Suprapubic skin (tissue), 4 donors: ENCODE data around the gene FGF5.

Experiments
- EP300 ChIP-seq: sonication (generic); formaldehyde crosslinking; IDR thresholded peaks from one replicate; pipeline ENCODE4 v1.6.1; 2017; ENCODE audit warnings: antibody characterized with exemption
- POLR2A ChIP-seq, 2 donors: fragments of 450-650 bp; IDR thresholded peaks; one replicate each; pipeline ENCODE4 v1.6.1; 2017; ENCODE audit warnings: antibody characterized with exemption in 2 of 2, mild to moderate bottlenecking in 2 of 2, moderate library complexity in 2 of 2
- POLR2AphosphoS5 ChIP-seq, 3 donors: sonication (generic); formaldehyde crosslinking; IDR thresholded peaks; one replicate each; pipeline ENCODE4 v1.6.1; 2017; ENCODE audit warnings: antibody characterized with exemption in 3 of 3
- TF ChIP-seq, protein P1 (sequence below), 2 donors: fragments of 200-600 bp in 1 of 2; fragments of 450-650 bp in 1 of 2; sonication (generic) in 1 of 2; IDR thresholded peaks; one replicate each; pipeline ENCODE4 v1.5.1; 2016 to 2019; ENCODE audit warnings: antibody characterized with exemption in 2 of 2, mild to moderate bottlenecking in 1 of 2, moderate library complexity in 1 of 2

DNA sequence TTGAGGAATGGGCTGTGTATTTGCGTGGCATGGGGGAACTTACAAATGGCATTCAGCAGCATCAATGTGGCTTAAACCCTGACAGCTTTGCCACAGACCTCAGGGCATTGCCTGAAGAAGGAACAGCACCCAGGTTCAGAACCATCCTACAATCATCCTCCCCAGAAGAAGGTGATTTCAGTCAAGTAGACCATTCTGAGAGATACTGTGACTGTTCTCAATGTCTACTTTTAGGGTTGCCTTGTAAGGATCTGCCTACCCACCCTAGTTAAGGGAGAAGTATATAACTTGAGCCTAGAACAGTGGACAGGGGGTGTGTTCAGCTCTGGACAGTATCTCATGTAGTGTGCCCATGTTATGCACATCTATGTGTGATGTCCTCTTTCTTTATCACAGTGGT, 1.6 kb upstream of the FGF5 start:
- TF ChIP-seq POLR2A (IDR thresholded peaks at IDR 0.05), result no peak
- TF ChIP-seq, protein P1, sequence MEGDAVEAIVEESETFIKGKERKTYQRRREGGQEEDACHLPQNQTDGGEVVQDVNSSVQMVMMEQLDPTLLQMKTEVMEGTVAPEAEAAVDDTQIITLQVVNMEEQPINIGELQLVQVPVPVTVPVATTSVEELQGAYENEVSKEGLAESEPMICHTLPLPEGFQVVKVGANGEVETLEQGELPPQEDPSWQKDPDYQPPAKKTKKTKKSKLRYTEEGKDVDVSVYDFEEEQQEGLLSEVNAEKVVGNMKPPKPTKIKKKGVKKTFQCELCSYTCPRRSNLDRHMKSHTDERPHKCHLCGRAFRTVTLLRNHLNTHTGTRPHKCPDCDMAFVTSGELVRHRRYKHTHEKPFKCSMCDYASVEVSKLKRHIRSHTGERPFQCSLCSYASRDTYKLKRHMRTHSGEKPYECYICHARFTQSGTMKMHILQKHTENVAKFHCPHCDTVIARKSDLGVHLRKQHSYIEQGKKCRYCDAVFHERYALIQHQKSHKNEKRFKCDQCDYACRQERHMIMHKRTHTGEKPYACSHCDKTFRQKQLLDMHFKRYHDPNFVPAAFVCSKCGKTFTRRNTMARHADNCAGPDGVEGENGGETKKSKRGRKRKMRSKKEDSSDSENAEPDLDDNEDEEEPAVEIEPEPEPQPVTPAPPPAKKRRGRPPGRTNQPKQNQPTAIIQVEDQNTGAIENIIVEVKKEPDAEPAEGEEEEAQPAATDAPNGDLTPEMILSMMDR (IDR thresholded peaks at IDR 0.05), result no peak
- no peak for TF ChIP-seq EP300
- TF ChIP-seq POLR2AphosphoS5 (IDR thresholded peaks at IDR 0.05), result no peak
